Activated CD4-positive, alpha-beta T cell treated with anti-CD3 and anti-CD28 coated beads, Interleukin-2, amount 10 ng/mL, durations not matched to agents 24 days and 14 days (primary cell): ENCODE data around the gene CCL4. TPM values are rescaled to one million over a fixed set of nuclear protein-coding genes. Genes with fewer than 3 reads are reported as not detected.
"Not testable (repeated sequence)": the region's sequence is repeated elsewhere in the genome, so short reads cannot be mapped to it uniquely, and the experiment has no call there.

Source experiments
- DNase-seq: peaks from one replicate; pipeline ENCODE4 v3.0.0; 2022
- H3K27ac Mint-ChIP-seq: one replicate; pipeline ENCODE4 v1.8.0; 2022; ENCODE audit warnings: mild to moderate bottlenecking, mixed read lengths
- H3K27me3 Mint-ChIP-seq: one replicate; pipeline ENCODE4 v1.8.0; 2022; ENCODE audit warnings: mixed read lengths
- H3K36me3 Mint-ChIP-seq: one replicate; pipeline ENCODE4 v1.8.0; 2022; ENCODE audit warnings: low read depth, mild to moderate bottlenecking, mixed read lengths
- H3K4me1 Mint-ChIP-seq: one replicate; pipeline ENCODE4 v1.8.0; 2021; ENCODE audit warnings: mixed read lengths
- H3K4me3 Mint-ChIP-seq: one replicate; pipeline ENCODE4 v1.8.0; 2022; ENCODE audit warnings: mild to moderate bottlenecking, moderate library complexity, mixed read lengths
- H3K9me3 Mint-ChIP-seq: one replicate; pipeline ENCODE4 v1.8.0; 2021; ENCODE audit warnings: mixed read lengths
- intact Hi-C: fragments of 100-400 bp; cut with micrococcal nuclease; formaldehyde crosslinking; loops from one replicate; pipeline ENCODE4 v1.15.1; 2023
- total RNA-seq: library from RNA; stranded (reverse); gene quantifications from 2 replicates; pipeline ENCODE4 v1.2.3, GENCODE V29; 2022

The CCL4 gene
- total RNA-seq, 1 donor from 2014 or later, result 370 TPM

DNA sequence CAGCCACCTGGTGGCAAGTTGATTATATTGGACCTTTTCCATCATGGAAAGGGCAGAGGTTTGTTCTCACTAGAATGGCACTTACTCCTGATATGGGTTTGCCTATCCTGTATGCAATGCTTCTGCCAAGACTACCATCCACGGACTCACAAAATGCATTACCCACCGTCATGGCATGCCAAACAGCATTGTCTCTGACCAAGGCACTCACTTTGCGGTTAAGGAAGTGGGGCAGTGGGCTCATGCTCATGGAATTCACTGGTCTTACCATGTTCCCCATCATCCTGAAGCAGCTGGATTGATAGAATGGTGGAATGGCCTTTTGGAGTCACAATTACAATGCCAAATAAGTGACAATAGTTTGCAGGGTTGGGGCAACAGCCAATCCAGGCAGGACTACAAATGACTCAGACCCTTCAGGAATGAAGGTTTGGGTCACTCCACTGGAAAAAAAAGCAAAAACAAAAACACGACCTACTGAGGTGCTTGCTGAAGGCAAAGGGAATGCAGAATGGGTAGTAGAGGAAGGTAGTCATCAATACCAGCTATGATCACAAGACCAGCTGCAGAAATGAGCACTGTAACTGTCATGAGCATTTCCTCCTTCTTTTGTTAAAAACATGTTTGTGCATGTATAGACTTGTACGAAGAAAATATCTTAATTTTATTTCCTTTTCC lies 11.5 kb downstream of the CCL4 start:
- not testable (repeated sequence) for H3K27ac Mint-ChIP-seq, H3K27me3 Mint-ChIP-seq, DNase-seq, H3K4me3 Mint-ChIP-seq, H3K36me3 Mint-ChIP-seq
- Mint-ChIP-seq H3K9me3 (peaks cover 14% of the 10 kb centered on the region), H3K4me1 (peaks cover 13% of the 10 kb centered on the region)
- intact Hi-C loops, result loop anchor here (5.0 kb wide), 1 partner anchor 43 kb away; no protein-coding TSS in a partner anchor

- H3K36me3 Mint-ChIP-seq, DNase-seq, H3K27ac Mint-ChIP-seq, H3K4me3 Mint-ChIP-seq, H3K27me3 Mint-ChIP-seq: not testable (repeated sequence)
- intact Hi-C loops, result loop anchor here (5.0 kb wide), 1 partner anchor 43 kb away; no protein-coding TSS in a partner anchor
- peaks cover 15% of the 10 kb centered on the region for H3K9me3 Mint-ChIP-seq
- peaks cover 13% of the 10 kb centered on the region for H3K4me1 Mint-ChIP-seq
These were observed 12.0 kb downstream of the CCL4 start for GRCh38 chr17:36115649-36115977.

GRCh38 chr17:36117505-36118382 lies 14.1 kb downstream of the CCL4 start:
- intact Hi-C loops, result loop anchor here (1.0 to 5.0 kb wide), 2 partner anchors 27 to 45 kb away; partner anchors contain the start of gene CCL3
- Mint-ChIP-seq H3K27ac (peak overlapping the region; percentile 81), H3K4me3 (no peak overlapping the region), H3K4me1 (peaks cover 13% of the 10 kb centered on the region), H3K27me3 (no peaks in the 10 kb centered on the region), H3K9me3 (peaks cover 13% of the 10 kb centered on the region), H3K36me3 (no peaks in the 10 kb centered on the region)
- DNase-seq, result no peak

GRCh38 chr17:36118477-36119353 lies 15.1 kb downstream of the CCL4 start:
- DNase-seq, result no peak
- Mint-ChIP-seq H3K4me3 (no peak overlapping the region), H3K4me1 (peaks cover 13% of the 10 kb centered on the region), H3K36me3 (no peaks in the 10 kb centered on the region), H3K9me3 (peaks cover 11% of the 10 kb centered on the region), H3K27me3 (peaks cover 3% of the 10 kb centered on the region), H3K27ac (peak overlapping the region; percentile 81)
- intact Hi-C loops, result loop anchor here (5.0 kb wide), 1 partner anchor 46 kb away; no protein-coding TSS in a partner anchor

GRCh38 chr17:36120221-36120620 lies 16.6 kb downstream of the CCL4 start:
- intact Hi-C loops, result no loop called here
- Mint-ChIP-seq H3K27ac (no peak overlapping the region), H3K4me3 (no peak overlapping the region), H3K9me3 (peaks cover 11% of the 10 kb centered on the region), H3K36me3 (no peaks in the 10 kb centered on the region), H3K27me3 (peaks cover 3% of the 10 kb centered on the region), H3K4me1 (peaks cover 13% of the 10 kb centered on the region)
- DNase-seq, result no peak

GRCh38 chr17:36121099-36121498 lies 17.5 kb downstream of the CCL4 start:
- not testable (repeated sequence) for H3K27ac Mint-ChIP-seq, H3K27me3 Mint-ChIP-seq

GRCh38 chr17:36123431-36123830 lies 19.8 kb downstream of the CCL4 start:
- H3K27me3 Mint-ChIP-seq, result peaks cover 3% of the 10 kb centered on the region
- H3K9me3 Mint-ChIP-seq, result peaks cover 19% of the 10 kb centered on the region
- H3K27ac Mint-ChIP-seq, result no peak overlapping the region
- H3K36me3 Mint-ChIP-seq, result no peaks in the 10 kb centered on the region
- intact Hi-C loops, result no loop called here
- H3K4me1 Mint-ChIP-seq, result peaks cover under 1% of the 10 kb centered on the region
- DNase-seq, result no peak
- no peak overlapping the region for H3K4me3 Mint-ChIP-seq

More at GRCh38 chr17:36121099-36121498, 17.5 kb downstream of the CCL4 start:
- DNase-seq, intact Hi-C loops, H3K36me3 Mint-ChIP-seq, H3K4me3 Mint-ChIP-seq: not testable (repeated sequence)
- H3K9me3 Mint-ChIP-seq, result peaks cover 17% of the 10 kb centered on the region
- peaks cover 13% of the 10 kb centered on the region for H3K4me1 Mint-ChIP-seq

DNA sequence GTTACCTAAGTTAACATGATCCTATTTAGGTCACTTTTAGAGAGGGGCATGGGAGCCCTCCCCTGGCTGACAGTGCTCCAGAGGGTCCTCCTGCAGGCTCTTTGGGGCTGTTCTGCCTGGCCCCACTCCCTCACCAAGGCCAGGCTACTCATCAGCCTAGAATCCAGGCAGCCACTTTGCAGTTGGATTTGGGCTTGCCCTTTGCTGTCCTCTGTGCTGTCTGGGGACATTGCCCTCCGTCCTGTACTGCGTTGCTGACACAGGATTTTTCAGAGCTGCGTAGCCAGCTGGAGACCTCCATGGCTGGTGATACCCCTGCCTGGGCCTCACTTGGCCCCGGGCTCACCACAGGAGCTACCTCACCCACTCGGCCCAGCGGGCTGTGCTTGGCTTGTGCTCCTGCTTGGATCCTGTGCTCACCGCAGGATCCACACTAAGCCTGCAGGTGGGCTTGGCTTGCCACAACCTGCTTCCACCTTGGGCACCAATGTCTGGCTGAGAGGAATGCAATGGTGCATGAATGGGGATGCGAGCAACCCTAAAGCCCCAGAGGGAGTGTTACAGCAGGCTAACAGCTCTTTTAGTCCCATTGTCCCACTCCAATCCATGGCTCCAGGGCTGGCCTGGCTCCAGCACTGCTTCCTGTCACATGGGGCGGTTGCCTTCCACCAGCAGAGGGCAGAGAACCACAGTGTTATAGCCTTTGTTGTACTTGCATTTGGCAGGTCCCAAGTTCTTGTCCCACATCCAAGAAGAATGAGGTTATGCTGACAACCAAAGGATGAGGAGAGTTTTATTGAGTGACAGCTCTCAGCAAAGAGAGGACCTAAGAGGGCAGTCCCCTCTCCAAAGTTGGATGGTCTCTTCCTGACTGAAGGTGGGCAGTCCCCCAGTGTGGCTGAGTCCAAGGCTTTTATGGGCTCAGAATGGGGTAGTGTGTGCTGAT lies 21.5 kb downstream of the CCL4 start:
- Mint-ChIP-seq H3K4me3 (no peak overlapping the region), H3K27ac (no peak overlapping the region), H3K27me3 (peaks cover 13% of the 10 kb centered on the region), H3K9me3 (peaks cover 19% of the 10 kb centered on the region), H3K36me3 (no peaks in the 10 kb centered on the region), H3K4me1 (no peaks in the 10 kb centered on the region)
- DNase-seq, result no peak
- intact Hi-C loops, result no loop called here

DNA sequence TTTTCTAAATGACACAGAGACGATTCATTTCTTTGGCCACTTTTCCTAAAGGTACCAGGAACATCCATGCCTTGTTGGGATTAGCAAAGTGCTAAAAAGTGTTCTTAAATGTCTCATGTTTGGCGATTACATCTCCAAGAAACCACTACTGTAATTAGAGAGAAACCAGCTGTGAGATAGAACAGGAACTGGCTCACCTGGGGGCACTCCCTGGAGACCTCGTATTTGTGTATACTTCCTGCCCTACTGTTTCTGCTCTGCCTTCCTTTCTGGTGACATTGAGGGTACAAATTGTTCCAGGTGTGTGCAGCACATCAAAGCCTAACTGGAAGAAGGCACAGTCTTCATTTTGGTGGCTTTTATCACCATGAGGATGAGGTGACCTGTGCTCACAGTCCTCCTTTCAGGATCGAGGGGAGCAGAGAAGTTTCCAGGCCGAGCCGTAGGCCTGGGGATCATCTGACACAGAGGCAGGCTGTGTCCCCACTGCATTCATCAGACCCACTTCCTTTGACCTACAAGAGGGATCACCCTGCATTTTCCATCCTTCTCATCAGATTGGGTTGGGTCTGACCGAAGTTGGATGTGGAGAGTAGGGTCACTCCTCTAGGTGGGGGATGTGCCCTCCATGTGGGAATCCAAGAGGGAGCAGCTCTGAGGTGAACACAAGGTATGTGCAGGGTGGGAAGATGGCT lies 23.7 kb downstream of the CCL4 start:
- Mint-ChIP-seq H3K27ac (no peak overlapping the region), H3K9me3 (peaks cover 11% of the 10 kb centered on the region), H3K27me3 (peaks cover 17% of the 10 kb centered on the region), H3K4me3 (no peak overlapping the region), H3K36me3 (no peaks in the 10 kb centered on the region), H3K4me1 (no peaks in the 10 kb centered on the region)
- DNase-seq, result no peak
- intact Hi-C loops, result no loop called here

DNA sequence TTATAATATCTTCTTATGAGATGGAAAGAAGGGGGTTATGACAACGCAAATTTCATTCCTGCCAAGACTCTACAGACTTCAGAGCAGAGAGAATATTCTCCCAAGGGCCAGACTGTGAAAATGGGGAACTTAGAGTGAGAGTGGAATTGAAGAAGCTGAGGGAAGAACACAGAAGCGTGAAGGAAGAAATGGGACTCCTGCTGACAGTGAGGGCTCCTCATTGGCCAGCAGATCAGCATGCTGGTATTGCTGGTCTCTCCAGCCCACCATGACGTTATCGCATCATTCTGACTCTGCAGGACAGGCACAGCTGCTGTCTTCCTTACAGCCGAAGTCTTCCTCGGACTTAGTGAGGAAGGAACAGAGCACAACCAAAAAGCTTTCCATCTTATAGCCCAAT lies 24.3 kb downstream of the CCL4 start:
- intact Hi-C loops, result no loop called here
- no peak overlapping the region for H3K4me3 Mint-ChIP-seq
- H3K36me3 Mint-ChIP-seq, result no peaks in the 10 kb centered on the region

DNA sequence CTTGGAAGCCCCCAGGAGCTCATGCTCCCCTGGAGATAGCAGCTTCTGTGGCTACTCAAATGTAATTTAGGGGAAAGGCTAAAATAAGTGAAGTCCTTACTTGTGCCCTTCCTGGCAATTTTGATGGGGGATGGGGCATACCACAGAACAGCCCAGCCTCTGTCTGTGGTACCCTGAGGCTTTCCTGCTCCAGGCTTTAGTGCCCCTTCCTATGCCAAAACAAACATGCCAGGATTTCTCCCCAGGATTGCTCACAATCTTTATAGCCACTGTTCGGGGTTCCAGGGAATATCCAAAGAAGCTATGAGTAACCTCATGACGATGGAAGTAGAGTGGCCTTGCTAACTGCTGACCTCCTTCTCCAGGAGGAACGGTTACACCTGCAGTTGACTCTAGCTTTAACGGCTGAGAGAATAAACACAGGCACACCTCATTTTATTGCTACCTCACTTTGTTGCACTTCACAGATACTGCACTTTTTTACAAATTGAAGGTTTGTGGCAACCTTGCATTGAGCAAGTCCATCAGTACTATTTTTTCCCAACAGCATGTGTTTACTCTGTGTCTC lies 24.9 kb downstream of the CCL4 start:
- no peak overlapping the region for H3K27ac Mint-ChIP-seq

More for the DNA sequence above, 24.3 kb downstream of the CCL4 start:
- no peaks in the 10 kb centered on the region for H3K4me1 Mint-ChIP-seq
- H3K9me3 Mint-ChIP-seq, result peaks cover 11% of the 10 kb centered on the region
- H3K27ac Mint-ChIP-seq, result no peak overlapping the region
- peaks cover 17% of the 10 kb centered on the region for H3K27me3 Mint-ChIP-seq
- no peak for DNase-seq

GRCh38 chr17:36129616-36130015 lies 26.0 kb downstream of the CCL4 start:
- Mint-ChIP-seq H3K27me3 (peaks cover 17% of the 10 kb centered on the region), H3K4me3 (no peak overlapping the region), H3K9me3 (peaks cover 8% of the 10 kb centered on the region), H3K36me3 (no peaks in the 10 kb centered on the region), H3K4me1 (no peaks in the 10 kb centered on the region), H3K27ac (no peak overlapping the region)
- DNase-seq, result no peak
- intact Hi-C loops, result no loop called here

More for the DNA sequence above, 24.9 kb downstream of the CCL4 start:
- Mint-ChIP-seq H3K9me3 (peaks cover 8% of the 10 kb centered on the region), H3K4me1 (no peaks in the 10 kb centered on the region), H3K4me3 (no peak overlapping the region), H3K36me3 (no peaks in the 10 kb centered on the region), H3K27me3 (peaks cover 17% of the 10 kb centered on the region)
- DNase-seq, result no peak
- intact Hi-C loops, result no loop called here
